Mammary epithelial cell (primary cell): ENCODE results near the gene CLIP3.

Source experiments
- EZH2 ChIP-seq: IDR thresholded peaks from 2 replicates; pipeline ENCODE4 v1.6.1; 2012; ENCODE audit warnings: low read length, inconsistent platforms, borderline replicate concordance
- TF ChIP-seq, protein P1 (sequence below), 2 donors: IDR thresholded peaks in 1 of 2; conservative IDR thresholded peaks in 1 of 2; 2 replicates each; pipeline ENCODE4 v1.5.1; 2011 to 2012; ENCODE audit warnings: inconsistent platforms in 2 of 2, low read length in 2 of 2, mild to moderate bottlenecking in 2 of 2, control low read depth in 1 of 2, low read depth in 1 of 2; ENCODE audit not compliant: insufficient read depth in 1 of 2; ENCODE audit errors: extremely low read depth in 1 of 2

GRCh38 chr19:35992907-35993765, 39.5 kb downstream of the CLIP3 start:
- TF ChIP-seq, protein P1, sequence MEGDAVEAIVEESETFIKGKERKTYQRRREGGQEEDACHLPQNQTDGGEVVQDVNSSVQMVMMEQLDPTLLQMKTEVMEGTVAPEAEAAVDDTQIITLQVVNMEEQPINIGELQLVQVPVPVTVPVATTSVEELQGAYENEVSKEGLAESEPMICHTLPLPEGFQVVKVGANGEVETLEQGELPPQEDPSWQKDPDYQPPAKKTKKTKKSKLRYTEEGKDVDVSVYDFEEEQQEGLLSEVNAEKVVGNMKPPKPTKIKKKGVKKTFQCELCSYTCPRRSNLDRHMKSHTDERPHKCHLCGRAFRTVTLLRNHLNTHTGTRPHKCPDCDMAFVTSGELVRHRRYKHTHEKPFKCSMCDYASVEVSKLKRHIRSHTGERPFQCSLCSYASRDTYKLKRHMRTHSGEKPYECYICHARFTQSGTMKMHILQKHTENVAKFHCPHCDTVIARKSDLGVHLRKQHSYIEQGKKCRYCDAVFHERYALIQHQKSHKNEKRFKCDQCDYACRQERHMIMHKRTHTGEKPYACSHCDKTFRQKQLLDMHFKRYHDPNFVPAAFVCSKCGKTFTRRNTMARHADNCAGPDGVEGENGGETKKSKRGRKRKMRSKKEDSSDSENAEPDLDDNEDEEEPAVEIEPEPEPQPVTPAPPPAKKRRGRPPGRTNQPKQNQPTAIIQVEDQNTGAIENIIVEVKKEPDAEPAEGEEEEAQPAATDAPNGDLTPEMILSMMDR (conservative IDR thresholded peaks at IDR 0.05 in 1 of 2, IDR thresholded peaks at IDR 0.05 in 1 of 2; ENCODE audit: extremely low read depth in 1 of 2, insufficient read depth in 1 of 2, low read depth in 1 of 2, low read length in 2 of 2): no peak
- TF ChIP-seq EZH2: no peak
